ENCODE results near the gene SRC. TPM values are rescaled to one million over a fixed set of nuclear protein-coding genes. Genes with fewer than 3 reads are reported as not detected.

SRC gene
- total RNA-seq, 1 experiment from 2014 or later: 55.6 TPM

GRCh38 chr20:37330316-37330715, 15.6 kb upstream of the SRC start:
- peaks cover under 1% of the 10 kb centered on the region; the same call in 1 of the 2 replicates for H3K4me1 ChIP-seq (ENCODE audit: insufficient read depth, low read length)
- no peaks in the 10 kb centered on the region for H3F3A ChIP-seq (ENCODE audit: low read length, unreplicated experiment)
- no peaks in the 10 kb centered on the region for H3K36me3 ChIP-seq (ENCODE audit: low read depth, low read length)
- no peak for DNase-seq
- ChIA-PET POLR2A (ENCODE audit: unreplicated experiment) (no interaction called here), CTCF (interaction anchor here (0.7 kb wide), 1 partner anchor 21 kb away, joined by 3 read pairs; no protein-coding TSS in a partner anchor)
- no peak for ATAC-seq
- no peaks in the 10 kb centered on the region for H4K20me1 ChIP-seq (ENCODE audit: low read length)
- no peak overlapping the region for H2AFZ ChIP-seq (ENCODE audit: low read length)
- no peaks in the 10 kb centered on the region for H3K9me2 ChIP-seq (replicated peaks; ENCODE audit: low read length)
- no peak overlapping the region for H3K4me2 ChIP-seq (ENCODE audit: low read length)
- H3K4me3 ChIP-seq (ENCODE audit: low read length): no peak overlapping the region
- no peak overlapping the region for H3K27ac ChIP-seq (ENCODE audit: low read length)
- no peak for TF ChIP-seq EZH2phosphoT487 (IDR thresholded peaks at IDR 0.05; ENCODE audit: borderline replicate concordance, low read length)
- TF ChIP-seq CTCF (conservative IDR thresholded peaks at IDR 0.05; ENCODE audit: low read depth, low read length): no peak
- no peak for TF ChIP-seq EZH2 (IDR thresholded peaks at IDR 0.05; ENCODE audit: low read length, unreplicated experiment)
- H3K27me3 ChIP-seq (ENCODE audit: low read length): no peaks in the 10 kb centered on the region
- BruUV-seq (replicated peaks): no TSS peak
- H3K79me2 ChIP-seq (ENCODE audit: low read length): no peaks in the 10 kb centered on the region
- H3K9ac ChIP-seq (ENCODE audit: low read length): no peak overlapping the region
- intact Hi-C loops (cut with micrococcal nuclease): no loop called here
- H3K9me3 ChIP-seq (ENCODE audit: low read length): no peaks in the 10 kb centered on the region

GRCh38 chr20:37331060-37331857, 14.7 kb upstream of the SRC start:
- Histone ChIP-seq H2AFZ (ENCODE audit: low read length) (no peak overlapping the region), H3K4me2 (ENCODE audit: low read length) (no peak overlapping the region), H3K27ac (ENCODE audit: low read length) (no peak overlapping the region), H4K20me1 (ENCODE audit: low read length) (no peaks in the 10 kb centered on the region), H3K9me3 (ENCODE audit: low read length) (no peaks in the 10 kb centered on the region), H3K9me2 (replicated peaks; ENCODE audit: low read length) (no peaks in the 10 kb centered on the region), H3K9ac (ENCODE audit: low read length) (no peak overlapping the region), H3F3A (ENCODE audit: low read length, unreplicated experiment) (no peaks in the 10 kb centered on the region), H3K4me3 (ENCODE audit: low read length) (no peak overlapping the region), H3K4me1 (ENCODE audit: insufficient read depth, low read length) (peaks cover 10% of the 10 kb centered on the region), H3K36me3 (ENCODE audit: low read depth, low read length) (no peaks in the 10 kb centered on the region), H3K79me2 (ENCODE audit: low read length) (no peaks in the 10 kb centered on the region), H3K27me3 (ENCODE audit: low read length) (no peaks in the 10 kb centered on the region)
- ChIA-PET CTCF (no interaction called here), POLR2A (ENCODE audit: unreplicated experiment) (interaction anchor here (0.6 kb wide), 1 partner anchor 120 kb away, joined by 5 read pairs; no protein-coding TSS in a partner anchor)
- BruUV-seq (replicated peaks): no TSS peak
- ATAC-seq (no peak), DNase-seq (no peak)
- no peak for TF ChIP-seq EZH2 (IDR thresholded peaks at IDR 0.05; ENCODE audit: low read length, unreplicated experiment)
- TF ChIP-seq EZH2phosphoT487 (IDR thresholded peaks at IDR 0.05; ENCODE audit: borderline replicate concordance, low read length): no peak
- no peak for TF ChIP-seq CTCF (conservative IDR thresholded peaks at IDR 0.05; ENCODE audit: low read depth, low read length)
- intact Hi-C loops (cut with micrococcal nuclease): no loop called here

All from PC-3 (cell line).